Neural cell (in vitro differentiated cells): ENCODE data around the gene SPHKAP. TPM values are rescaled to one million over a fixed set of nuclear protein-coding genes. Genes with fewer than 3 reads are reported as not detected.
A peak's percentile ranks its signal among the peaks of the same experiment; 100 is the strongest.

Experiments
- H2AFZ ChIP-seq: fragments of 200-600, 300-800 bp; sonication (generic), shearing (Covaris generic); 2 replicates; pipeline ENCODE4 v1.6.0; 2014; ENCODE audit warnings: low read depth, mild to moderate bottlenecking, antibody characterized with exemption, low read length, moderate library complexity
- H3F3A ChIP-seq: fragments of 200-600 bp; shearing (Covaris generic); 2 replicates; pipeline ENCODE4 v1.6.1; 2016; ENCODE audit warnings: mild to moderate bottlenecking, moderate library complexity, mixed read lengths, antibody characterized with exemption, low read length; ENCODE audit not compliant: insufficient read depth, poor library complexity, severe bottlenecking
- H3K27ac ChIP-seq: fragments of 200-600, 300-800 bp; sonication (generic), shearing (Covaris generic); 2 replicates; pipeline ENCODE4 v1.5.1; 2014; ENCODE audit warnings: mild to moderate bottlenecking, low read length, moderate library complexity
- H3K27me3 ChIP-seq: fragments of 300-800, 200-600 bp; sonication (generic), shearing (Covaris generic); 2 replicates; pipeline ENCODE4 v1.6.0; 2014; ENCODE audit warnings: mild to moderate bottlenecking, low read depth, low read length, moderate library complexity; ENCODE audit not compliant: insufficient read depth
- H3K36me3 ChIP-seq: fragments of 300-800, 200-600 bp; sonication (generic), shearing (Covaris generic); 2 replicates; pipeline ENCODE4 v1.5.1; 2014; ENCODE audit warnings: mild to moderate bottlenecking, antibody characterized with exemption, low read length, moderate library complexity; ENCODE audit not compliant: insufficient read depth
- H3K4me2 ChIP-seq: fragments of 300-800, 200-600 bp; sonication (generic), shearing (Covaris generic); 2 replicates; pipeline ENCODE4 v1.6.0; 2014; ENCODE audit warnings: mild to moderate bottlenecking, low read length
- H3K4me3 ChIP-seq: fragments of 300-800, 200-600 bp; sonication (generic), shearing (Covaris generic); 2 replicates; pipeline ENCODE4 v1.5.1; 2014; ENCODE audit warnings: mild to moderate bottlenecking, low read length, moderate library complexity
- H3K79me2 ChIP-seq: fragments of 200-600 bp; shearing (Covaris generic); replicated peaks from 2 replicates; pipeline ENCODE4 v1.6.0; 2014; ENCODE audit warnings: mild to moderate bottlenecking, low read length, moderate library complexity; ENCODE audit not compliant: insufficient read depth
- H3K9ac ChIP-seq: fragments of 300-800, 200-600 bp; sonication (generic), shearing (Covaris generic); 2 replicates; pipeline ENCODE4 v1.6.1; 2016; ENCODE audit warnings: mild to moderate bottlenecking, low read length, mixed read lengths
- H3K9me2 ChIP-seq: fragments of 200-600 bp; shearing (Covaris generic); 2 replicates; pipeline ENCODE4 v1.6.1; 2016; ENCODE audit warnings: mild to moderate bottlenecking, low read length, mixed read lengths; ENCODE audit not compliant: insufficient read depth
- H3K9me3 ChIP-seq: fragments of 200-600, 300-800 bp; sonication (generic), shearing (Covaris generic); 2 replicates; pipeline ENCODE4 v1.6.1; 2016; ENCODE audit warnings: mild to moderate bottlenecking, mixed run types, low read length, moderate library complexity, mixed read lengths
- H4K20me1 ChIP-seq: fragments of 200-600 bp; shearing (Covaris generic); 2 replicates; pipeline ENCODE4 v1.6.1; 2016; ENCODE audit warnings: mild to moderate bottlenecking, mixed run types; ENCODE audit not compliant: insufficient read depth
- EP300 ChIP-seq: fragments of 450-650 bp; conservative IDR thresholded peaks from 2 replicates; pipeline ENCODE4 v1.6.1; 2014; ENCODE audit warnings: antibody characterized with exemption, mild to moderate bottlenecking, moderate library complexity; ENCODE audit not compliant: poor library complexity, severe bottlenecking
- EZH2 ChIP-seq: fragments of 200-600, 300-800 bp; shearing (Covaris generic), sonication (generic); IDR thresholded peaks from 2 replicates; pipeline ENCODE4 v1.6.1; 2014; ENCODE audit warnings: antibody characterized with exemption, low read length, borderline replicate concordance, mild to moderate bottlenecking; ENCODE audit not compliant: insufficient read depth, poor library complexity, severe bottlenecking
- MXI1 ChIP-seq: fragments of 450-650 bp; conservative IDR thresholded peaks from 2 replicates; pipeline ENCODE4 v1.6.1; 2014; ENCODE audit warnings: antibody characterized with exemption, mild to moderate bottlenecking; ENCODE audit not compliant: poor library complexity, severe bottlenecking
- POLR2AphosphoS5 ChIP-seq: IDR thresholded peaks from 2 replicates; pipeline ENCODE4 v1.6.1; 2012
- RAD21 ChIP-seq: fragments of 450-650 bp; conservative IDR thresholded peaks from 2 replicates; pipeline ENCODE4 v1.6.1; 2014; ENCODE audit warnings: antibody characterized with exemption, mild to moderate bottlenecking, moderate library complexity
- REST ChIP-seq: IDR thresholded peaks from 2 replicates; pipeline ENCODE4 v1.6.1; 2012; ENCODE audit warnings: borderline replicate concordance
- SMC3 ChIP-seq: fragments of 450-650 bp; conservative IDR thresholded peaks from 2 replicates; pipeline ENCODE4 v1.6.1; 2014; ENCODE audit warnings: antibody characterized with exemption, mild to moderate bottlenecking, moderate library complexity; ENCODE audit not compliant: poor library complexity
- TAF1 ChIP-seq: IDR thresholded peaks from 2 replicates; pipeline ENCODE4 v1.6.1; 2012; ENCODE audit warnings: low read depth
- polyA plus RNA-seq: library from polyadenylated mRNA; depleted of rRNA; stranded (reverse); fragments of >200 nt; gene quantifications from 2 replicates; pipeline ENCODE4 v1.2.3, GENCODE V29; 2014
- TF ChIP-seq, protein P1 (sequence below): fragments of 450-650 bp; IDR thresholded peaks from 2 replicates; pipeline ENCODE4 v1.5.1; 2014; ENCODE audit warnings: antibody characterized with exemption, mild to moderate bottlenecking, moderate library complexity; ENCODE audit not compliant: poor library complexity, severe bottlenecking

SPHKAP gene
- polyA plus RNA-seq, 1 donor from 2014 or later, result 1.7 TPM

GRCh38 chr2:228144961-228145360, 36.5 kb downstream of the SPHKAP start:
- H3F3A ChIP-seq, result no peaks in the 10 kb centered on the region
- no peak overlapping the region for H3K4me2 ChIP-seq
- no peak overlapping the region for H3K9ac ChIP-seq
- no peaks in the 10 kb centered on the region for H3K27me3 ChIP-seq
- H3K79me2 ChIP-seq, result no peaks in the 10 kb centered on the region
- H3K4me3 ChIP-seq, result no peak overlapping the region
- no peak overlapping the region for H3K27ac ChIP-seq
- no peaks in the 10 kb centered on the region for H3K9me3 ChIP-seq
- H4K20me1 ChIP-seq, result no peaks in the 10 kb centered on the region
- H3K36me3 ChIP-seq, result no peaks in the 10 kb centered on the region
- H3K9me2 ChIP-seq, result no peaks in the 10 kb centered on the region
- TF ChIP-seq TAF1, result no peak
- no peak for TF ChIP-seq POLR2AphosphoS5
- TF ChIP-seq REST, result no peak
- TF ChIP-seq, protein P1, sequence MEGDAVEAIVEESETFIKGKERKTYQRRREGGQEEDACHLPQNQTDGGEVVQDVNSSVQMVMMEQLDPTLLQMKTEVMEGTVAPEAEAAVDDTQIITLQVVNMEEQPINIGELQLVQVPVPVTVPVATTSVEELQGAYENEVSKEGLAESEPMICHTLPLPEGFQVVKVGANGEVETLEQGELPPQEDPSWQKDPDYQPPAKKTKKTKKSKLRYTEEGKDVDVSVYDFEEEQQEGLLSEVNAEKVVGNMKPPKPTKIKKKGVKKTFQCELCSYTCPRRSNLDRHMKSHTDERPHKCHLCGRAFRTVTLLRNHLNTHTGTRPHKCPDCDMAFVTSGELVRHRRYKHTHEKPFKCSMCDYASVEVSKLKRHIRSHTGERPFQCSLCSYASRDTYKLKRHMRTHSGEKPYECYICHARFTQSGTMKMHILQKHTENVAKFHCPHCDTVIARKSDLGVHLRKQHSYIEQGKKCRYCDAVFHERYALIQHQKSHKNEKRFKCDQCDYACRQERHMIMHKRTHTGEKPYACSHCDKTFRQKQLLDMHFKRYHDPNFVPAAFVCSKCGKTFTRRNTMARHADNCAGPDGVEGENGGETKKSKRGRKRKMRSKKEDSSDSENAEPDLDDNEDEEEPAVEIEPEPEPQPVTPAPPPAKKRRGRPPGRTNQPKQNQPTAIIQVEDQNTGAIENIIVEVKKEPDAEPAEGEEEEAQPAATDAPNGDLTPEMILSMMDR, result no peak
- no peak for TF ChIP-seq EZH2
- TF ChIP-seq EP300, result no peak
- TF ChIP-seq MXI1, result no peak
- no peak for TF ChIP-seq SMC3
- TF ChIP-seq RAD21, result no peak
- no peak overlapping the region for H2AFZ ChIP-seq

- Histone ChIP-seq H3K4me3 (no peak overlapping the region), H3K36me3 (no peaks in the 10 kb centered on the region), H3K79me2 (no peaks in the 10 kb centered on the region), H3F3A (no peaks in the 10 kb centered on the region), H3K9ac (no peak overlapping the region), H3K27ac (no peak overlapping the region), H3K27me3 (no peaks in the 10 kb centered on the region), H3K4me2 (no peak overlapping the region), H3K9me2 (no peaks in the 10 kb centered on the region), H2AFZ (no peak overlapping the region), H4K20me1 (no peaks in the 10 kb centered on the region), H3K9me3 (no peaks in the 10 kb centered on the region)
- TF ChIP-seq POLR2AphosphoS5, result peak; percentile 83
- TF ChIP-seq SMC3, result no peak
Measured at GRCh38 chr2:228140934-228141528, 40.5 kb downstream of the SPHKAP start.
